DOHH2 (cell line): Measurements from ENCODE around the gene ZNF609.

Experiments
- EZH2phosphoT487 ChIP-seq: fragments of 200-600 bp; sonication (generic); IDR thresholded peaks from 2 replicates; pipeline ENCODE4 v1.6.1; 2017; ENCODE audit warnings: borderline replicate concordance, mild to moderate bottlenecking, antibody characterized with exemption, low read length, moderate library complexity, mixed read lengths
- TF ChIP-seq, protein P1 (sequence below): fragments of 200-600 bp; sonication (generic); IDR thresholded peaks from one replicate; pipeline ENCODE4 v1.5.1; 2014; ENCODE audit warnings: antibody characterized with exemption, mild to moderate bottlenecking, low read depth, low read length; ENCODE audit not compliant: poor library complexity, severe bottlenecking

DNA sequence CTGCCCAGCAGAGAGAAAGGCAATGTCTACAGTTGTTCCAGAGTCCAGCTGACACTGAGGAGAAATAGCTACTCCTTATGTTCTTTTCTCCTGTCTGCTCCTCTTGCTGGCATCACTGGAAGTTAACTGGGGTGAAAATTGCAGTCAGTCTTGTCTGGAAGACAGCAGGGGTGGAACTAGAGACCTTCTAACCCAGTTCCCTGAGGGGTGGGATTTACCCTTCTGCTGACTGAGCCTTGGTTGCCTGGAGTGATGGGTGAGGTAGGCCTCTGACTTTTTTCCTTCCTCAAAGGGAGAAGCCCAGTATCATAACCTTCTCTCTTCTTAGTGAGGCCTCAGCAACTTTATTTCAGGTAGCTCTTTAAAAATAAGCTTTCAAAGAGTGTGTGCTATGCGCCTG, 16.2 kb downstream of the ZNF609 start:
- TF ChIP-seq, protein P1, sequence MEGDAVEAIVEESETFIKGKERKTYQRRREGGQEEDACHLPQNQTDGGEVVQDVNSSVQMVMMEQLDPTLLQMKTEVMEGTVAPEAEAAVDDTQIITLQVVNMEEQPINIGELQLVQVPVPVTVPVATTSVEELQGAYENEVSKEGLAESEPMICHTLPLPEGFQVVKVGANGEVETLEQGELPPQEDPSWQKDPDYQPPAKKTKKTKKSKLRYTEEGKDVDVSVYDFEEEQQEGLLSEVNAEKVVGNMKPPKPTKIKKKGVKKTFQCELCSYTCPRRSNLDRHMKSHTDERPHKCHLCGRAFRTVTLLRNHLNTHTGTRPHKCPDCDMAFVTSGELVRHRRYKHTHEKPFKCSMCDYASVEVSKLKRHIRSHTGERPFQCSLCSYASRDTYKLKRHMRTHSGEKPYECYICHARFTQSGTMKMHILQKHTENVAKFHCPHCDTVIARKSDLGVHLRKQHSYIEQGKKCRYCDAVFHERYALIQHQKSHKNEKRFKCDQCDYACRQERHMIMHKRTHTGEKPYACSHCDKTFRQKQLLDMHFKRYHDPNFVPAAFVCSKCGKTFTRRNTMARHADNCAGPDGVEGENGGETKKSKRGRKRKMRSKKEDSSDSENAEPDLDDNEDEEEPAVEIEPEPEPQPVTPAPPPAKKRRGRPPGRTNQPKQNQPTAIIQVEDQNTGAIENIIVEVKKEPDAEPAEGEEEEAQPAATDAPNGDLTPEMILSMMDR = no peak
- no peak for TF ChIP-seq EZH2phosphoT487
